Esophagus mucosa (tissue), 1 donor: Measurements from ENCODE around the gene FCHO1. TPM values are rescaled to one million over a fixed set of nuclear protein-coding genes. Genes with fewer than 3 reads are reported as not detected.
A peak's percentile ranks its signal among the peaks of the same experiment; 100 is the strongest.
"Not testable (repeated sequence)": the region's sequence is repeated elsewhere in the genome, so short reads cannot be mapped to it uniquely, and the experiment has no call there.

Source experiments
- ATAC-seq: fragments of 200-7000 bp; cut with Tn5 transposase; one replicate; pipeline ENCODE4 v1.9.1; 2020
- total RNA-seq: library from RNA; stranded (reverse); gene quantifications from one replicate; pipeline ENCODE4 v1.2.4, GENCODE V29; 2023
- donor health status: DM: yes; HTN: yes; CAD: no.

FCHO1 gene
- total RNA-seq, 1 donor from 2014 or later, result 0.76 TPM

- ATAC-seq, result peak; percentile 78
These were observed 15.4 kb downstream of the FCHO1 start for GRCh38 chr19:17766543-17767131.

GRCh38 chr19:17767559-17767958, 16.3 kb downstream of the FCHO1 start:
- no peak for ATAC-seq

- ATAC-seq, result no peak
These were observed 19.3 kb downstream of the FCHO1 start for GRCh38 chr19:17770613-17771012.

GRCh38 chr19:17772172-17772571, 20.9 kb downstream of the FCHO1 start:
- no peak for ATAC-seq

GRCh38 chr19:17775245-17775927, 24.1 kb downstream of the FCHO1 start:
- ATAC-seq, result no peak

- ATAC-seq, result peak; percentile 27
These were observed 24.9 kb downstream of the FCHO1 start for GRCh38 chr19:17775991-17776803.

- ATAC-seq, result not testable (repeated sequence)
These were observed 26.6 kb downstream of the FCHO1 start for GRCh38 chr19:17777840-17778239.

GRCh38 chr19:17778251-17778967, 27.1 kb downstream of the FCHO1 start:
- ATAC-seq, result peak; percentile 56

- no peak for ATAC-seq
These were observed 28.0 kb downstream of the FCHO1 start for GRCh38 chr19:17778968-17779929.

GRCh38 chr19:17780781-17781180, 29.5 kb downstream of the FCHO1 start:
- ATAC-seq, result no peak

- not testable (repeated sequence) for ATAC-seq
These were observed 32.4 kb downstream of the FCHO1 start for GRCh38 chr19:17783721-17784120.

- peak; percentile 56 for ATAC-seq
These were observed 33.1 kb downstream of the FCHO1 start for GRCh38 chr19:17784201-17785008.

- ATAC-seq, result no peak
These were observed 36.1 kb downstream of the FCHO1 start for GRCh38 chr19:17787274-17787913.

- ATAC-seq, result no peak
These were observed 37.4 kb downstream of the FCHO1 start for GRCh38 chr19:17788632-17789031.

GRCh38 chr19:17790059-17790780, 38.9 kb downstream of the FCHO1 start:
- peak; percentile 39 for ATAC-seq

GRCh38 chr19:17794412-17794730, 43.1 kb downstream of the FCHO1 start:
- no peak for ATAC-seq

- ATAC-seq, result peak; percentile 3
These were observed 43.6 kb downstream of the FCHO1 start, which contains the start of gene B3GNT3 for GRCh38 chr19:17794731-17795494. TSS of gene B3GNT3 (plus strand) at chr19:17795138. CDS start at chr19:17807808, 12,670 bp downstream.

- no peak for ATAC-seq
These were observed 44.2 kb downstream of the FCHO1 start for GRCh38 chr19:17795495-17795856.
